SU-DHL-6 (cell line): ENCODE measurements around the gene WDR82.

Experiments
- EZH2phosphoT487 ChIP-seq: fragments of 200-600 bp; sonication (generic), shearing (Covaris generic); conservative IDR thresholded peaks from 2 replicates; pipeline ENCODE4 v1.6.1; 2018; ENCODE audit warnings: mild to moderate bottlenecking, antibody characterized with exemption, low read length, moderate library complexity, mixed read lengths
- TF ChIP-seq, protein P1 (sequence below): fragments of 200-600 bp; sonication (generic); IDR thresholded peaks from one replicate; pipeline ENCODE4 v1.5.1; 2017; ENCODE audit warnings: antibody characterized with exemption, mild to moderate bottlenecking, low read length, moderate library complexity; ENCODE audit not compliant: insufficient read depth, poor library complexity, severe bottlenecking

GRCh38 chr3:52229656-52230055 is 48.8 kb downstream of the WDR82 start:
- TF ChIP-seq, protein P1, sequence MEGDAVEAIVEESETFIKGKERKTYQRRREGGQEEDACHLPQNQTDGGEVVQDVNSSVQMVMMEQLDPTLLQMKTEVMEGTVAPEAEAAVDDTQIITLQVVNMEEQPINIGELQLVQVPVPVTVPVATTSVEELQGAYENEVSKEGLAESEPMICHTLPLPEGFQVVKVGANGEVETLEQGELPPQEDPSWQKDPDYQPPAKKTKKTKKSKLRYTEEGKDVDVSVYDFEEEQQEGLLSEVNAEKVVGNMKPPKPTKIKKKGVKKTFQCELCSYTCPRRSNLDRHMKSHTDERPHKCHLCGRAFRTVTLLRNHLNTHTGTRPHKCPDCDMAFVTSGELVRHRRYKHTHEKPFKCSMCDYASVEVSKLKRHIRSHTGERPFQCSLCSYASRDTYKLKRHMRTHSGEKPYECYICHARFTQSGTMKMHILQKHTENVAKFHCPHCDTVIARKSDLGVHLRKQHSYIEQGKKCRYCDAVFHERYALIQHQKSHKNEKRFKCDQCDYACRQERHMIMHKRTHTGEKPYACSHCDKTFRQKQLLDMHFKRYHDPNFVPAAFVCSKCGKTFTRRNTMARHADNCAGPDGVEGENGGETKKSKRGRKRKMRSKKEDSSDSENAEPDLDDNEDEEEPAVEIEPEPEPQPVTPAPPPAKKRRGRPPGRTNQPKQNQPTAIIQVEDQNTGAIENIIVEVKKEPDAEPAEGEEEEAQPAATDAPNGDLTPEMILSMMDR = no peak
- TF ChIP-seq EZH2phosphoT487 = no peak
